CD14-positive monocyte (primary cell): ENCODE measurements around the gene PRKAB1. TPM values are rescaled to one million over a fixed set of nuclear protein-coding genes. Genes with fewer than 3 reads are reported as not detected.

Experiments used
- DNase-seq, 3 donors: peaks; one replicate each; pipeline ENCODE4 v3.0.0-alpha.2; 2011 to 2022
- H2AFZ ChIP-seq: 2 replicates; pipeline ENCODE4 v1.6.0; 2012; ENCODE audit warnings: mild to moderate bottlenecking, low read depth, low read length, inconsistent platforms; ENCODE audit not compliant: insufficient read depth, poor library complexity, severe bottlenecking
- H3K27ac ChIP-seq, 2 donors: 1 replicate in 1 of 2; 2 replicates in 1 of 2; pipeline ENCODE4 v1.5.1; 2012 to 2013; ENCODE audit warnings: low read length in 2 of 2, control low read depth in 1 of 2, inconsistent platforms in 1 of 2, low read depth in 1 of 2, mild to moderate bottlenecking in 1 of 2
- H3K27me3 ChIP-seq, 2 donors: one replicate each; pipeline versions ENCODE4 v1.6.0 to v1.6.1; 2011 to 2013; ENCODE audit warnings: low read length in 2 of 2; ENCODE audit not compliant: control insufficient read depth in 2 of 2, insufficient read depth in 2 of 2
- H3K36me3 ChIP-seq, 2 donors: replicated peaks in 1 of 2; 1 replicate in 1 of 2; 2 replicates in 1 of 2; pipeline versions ENCODE4 v1.5.1 to v1.6.1; 2012 to 2013; ENCODE audit warnings: low read length in 2 of 2, control low read depth in 1 of 2, inconsistent platforms in 1 of 2, mild to moderate bottlenecking in 1 of 2; ENCODE audit not compliant: insufficient read depth in 2 of 2, control insufficient read depth in 1 of 2
- H3K4me1 ChIP-seq, 2 donors: 1 replicate in 1 of 2; 2 replicates in 1 of 2; pipeline versions ENCODE4 v1.5.1 to v1.6.1; 2012 to 2013; ENCODE audit warnings: low read length in 2 of 2, control low read depth in 1 of 2, inconsistent platforms in 1 of 2, mild to moderate bottlenecking in 1 of 2, moderate library complexity in 1 of 2; ENCODE audit not compliant: insufficient read depth in 2 of 2, control insufficient read depth in 1 of 2
- H3K4me2 ChIP-seq: replicated peaks from 2 replicates; pipeline ENCODE3; 2012; ENCODE audit warnings: low read length, moderate library complexity, mild to moderate bottlenecking; ENCODE audit not compliant: poor library complexity, severe bottlenecking; ENCODE audit errors: extremely low read depth
- H3K4me3 ChIP-seq, 3 experiments: fragments of 200-600 bp in 1 of 3; sonication (generic) in 1 of 3; replicated peaks in 1 of 3; 1 replicate in 2 of 3; 2 replicates in 1 of 3; pipeline ENCODE4 v1.5.1; 2011 to 2013; ENCODE audit warnings: low read length in 3 of 3, mild to moderate bottlenecking in 3 of 3, control low read depth in 2 of 3, low read depth in 2 of 3, inconsistent platforms in 1 of 3, moderate library complexity in 1 of 3
- H3K79me2 ChIP-seq: 2 replicates; pipeline ENCODE4 v1.6.0; 2012; ENCODE audit warnings: mild to moderate bottlenecking, control low read depth, inconsistent platforms, low read length, moderate library complexity; ENCODE audit not compliant: insufficient read depth
- H3K9ac ChIP-seq: 2 replicates; pipeline ENCODE4 v1.6.0; 2017; ENCODE audit warnings: low read length, mild to moderate bottlenecking; ENCODE audit not compliant: insufficient read depth, poor library complexity, severe bottlenecking
- H3K9me3 ChIP-seq, 2 donors: replicated peaks in 1 of 2; 1 replicate in 1 of 2; 2 replicates in 1 of 2; pipeline versions ENCODE4 v1.5.1 to v1.6.1; 2012 to 2013; ENCODE audit warnings: low read length in 2 of 2, control low read depth in 1 of 2; ENCODE audit not compliant: control insufficient read depth in 1 of 2, insufficient read depth in 1 of 2
- H4K20me1 ChIP-seq: 2 replicates; pipeline ENCODE4 v1.6.0; 2012; ENCODE audit warnings: mild to moderate bottlenecking, low read length, control low read depth, moderate library complexity; ENCODE audit not compliant: insufficient read depth
- H3K27ac Mint-ChIP-seq, 7 donors: one replicate each; pipeline ENCODE4 v1.8.0; 2020; ENCODE audit warnings: mild to moderate bottlenecking in 7 of 7, mixed read lengths in 7 of 7, moderate library complexity in 6 of 7, inconsistent platforms in 2 of 7
- H3K27me3 Mint-ChIP-seq, 3 donors: one replicate each; pipeline ENCODE4 v1.8.0; 2021 to 2022; ENCODE audit warnings: low read depth in 3 of 3, mild to moderate bottlenecking in 3 of 3, mixed read lengths in 3 of 3, moderate library complexity in 3 of 3, inconsistent platforms in 1 of 3
- H3K36me3 Mint-ChIP-seq, 2 donors: one replicate each; pipeline ENCODE4 v1.8.0; 2020; ENCODE audit warnings: mixed read lengths in 2 of 2, inconsistent platforms in 1 of 2, mild to moderate bottlenecking in 1 of 2
- H3K4me1 Mint-ChIP-seq: one replicate; pipeline ENCODE4 v1.8.0; 2020; ENCODE audit warnings: mild to moderate bottlenecking, mixed read lengths
- H3K4me3 Mint-ChIP-seq, 2 donors: one replicate each; pipeline ENCODE4 v1.8.0; 2020; ENCODE audit warnings: mild to moderate bottlenecking in 2 of 2, mixed read lengths in 2 of 2, moderate library complexity in 1 of 2
- H3K9me3 Mint-ChIP-seq, 7 donors: one replicate each; pipeline ENCODE4 v1.8.0; 2020 to 2022; ENCODE audit warnings: mixed read lengths in 7 of 7, mild to moderate bottlenecking in 6 of 7, moderate library complexity in 6 of 7, inconsistent platforms in 2 of 7
- CTCF ChIP-seq: fragments of 200-600 bp; IDR thresholded peaks from one replicate; pipeline ENCODE4 v1.8.0; 2022; ENCODE audit warnings: antibody characterized with exemption, mild to moderate bottlenecking
- WGBS: methylation state at CpG from one replicate; pipeline ENCODE4 v1.1.5; 2013; ENCODE audit warnings: missing lambda C conversion rate; ENCODE audit not compliant: insufficient coverage; 5-methylcytosine and 5-hydroxymethylcytosine counted together
- intact Hi-C, 2 donors: fragments of 100-400 bp; cut with micrococcal nuclease; formaldehyde crosslinking; loops; one replicate each; pipeline versions ENCODE4 v1.15.0 to v1.15.1; 2023
- polyA plus RNA-seq, 3 donors: library from polyadenylated mRNA; depleted of rRNA in 1 of 3; unstranded in 2 of 3; stranded (reverse) in 1 of 3; fragments of 300-500 nt in 2 of 3; fragments of >200 nt in 1 of 3; fragmentation: Illumina TruSeq in 2 of 3; gene quantifications; 1 replicate in 2 of 3; 2 replicates in 1 of 3; pipeline ENCODE4 v1.2.3, GENCODE V29; 2012 to 2021

PRKAB1 gene
- polyA plus RNA-seq, 3 donors = 20.5 to 35.9 (median 23.0) TPM

- Histone ChIP-seq H3K36me3 (peaks cover 71 to 94% of the 10 kb centered on the region in 2 donors), H2AFZ (no peak overlapping the region), H3K4me1 (no peaks in the 10 kb centered on the region), H3K4me2 (no peak overlapping the region), H4K20me1 (no peaks in the 10 kb centered on the region), H3K27ac (no peak overlapping the region), H3K4me3 (no peak overlapping the region), H3K79me2 (no peaks in the 10 kb centered on the region), H3K27me3 (no peaks in the 10 kb centered on the region), H3K9ac (no peak overlapping the region), H3K9me3 (no peaks in the 10 kb centered on the region)
- H3K4me1 Mint-ChIP-seq = no peaks in the 10 kb centered on the region
- TF ChIP-seq CTCF = no peak
- no peaks in the 10 kb centered on the region for H3K27me3 Mint-ChIP-seq
- intact Hi-C loops = no loop called here
- H3K27ac Mint-ChIP-seq = no peak overlapping the region
- DNase-seq = no peak
- H3K36me3 Mint-ChIP-seq = peaks cover 82 to 90% of the 10 kb centered on the region in 2 donors
- WGBS = 100% methylated on average over 2 of the region's 3 CpGs
- no peaks in the 10 kb centered on the region for H3K9me3 Mint-ChIP-seq
- H3K4me3 Mint-ChIP-seq = no peak overlapping the region
Measured at GRCh38 chr12:119715268-119715620, 47.3 kb downstream of the PRKAB1 start.

GRCh38 chr12:119718141-119718540 lies 50.2 kb downstream of the PRKAB1 start:
- Mint-ChIP-seq H3K4me1 (no peaks in the 10 kb centered on the region), H3K27me3 (no peaks in the 10 kb centered on the region), H3K36me3 (peaks cover 74 to 90% of the 10 kb centered on the region in 2 donors), H3K27ac (no peak overlapping the region), H3K9me3 (no peaks in the 10 kb centered on the region), H3K4me3 (no peak overlapping the region)
- Histone ChIP-seq H3K27ac (no peak overlapping the region), H3K4me3 (no peak overlapping the region), H2AFZ (no peak overlapping the region), H3K36me3 (peaks cover 50 to 89% of the 10 kb centered on the region in 2 donors), H3K9me3 (no peaks in the 10 kb centered on the region), H3K9ac (no peak overlapping the region), H3K79me2 (no peaks in the 10 kb centered on the region), H4K20me1 (no peaks in the 10 kb centered on the region), H3K4me1 (no peaks in the 10 kb centered on the region), H3K27me3 (no peaks in the 10 kb centered on the region), H3K4me2 (no peak overlapping the region)
- WGBS = over 99% methylated on average over 17 of the region's 17 CpGs
- intact Hi-C loops = no loop called here
- no peak for TF ChIP-seq CTCF
- no peak for DNase-seq
